Muscle of back (tissue), 13 donors: ENCODE measurements around the gene MAGEA10. TPM values are rescaled to one million over a fixed set of nuclear protein-coding genes. Genes with fewer than 3 reads are reported as not detected.
"Not testable (repeated sequence)": the region's sequence is repeated elsewhere in the genome, so short reads cannot be mapped to it uniquely, and the experiment has no call there.

Source experiments
- DNase-seq, 3 donors: peaks; one replicate each; pipeline versions ENCODE4 v3.0.0 to v3.0.0-alpha.2; 2013
- long read RNA-seq, 9 donors: transcript quantifications; one replicate each; lab custom pipeline, GENCODE V29; 2026
- polyA plus RNA-seq, 10 donors: library from polyadenylated mRNA; unstranded; fragments of 120-200 nt; gene quantifications; one replicate each; pipeline ENCODE4 v1.2.1, GENCODE V29; 2013; ENCODE audit not compliant: insufficient read length in 10 of 10

MAGEA10 gene
- polyA plus RNA-seq: not detected
- long read RNA-seq, donor 1: 0 reads
- long read RNA-seq, donor 2: 0 reads
- long read RNA-seq, donor 3: 0 reads
- long read RNA-seq, donor 4: 0 reads
- long read RNA-seq, donor 5: 0 reads
- long read RNA-seq, donor 6: 0 reads
- long read RNA-seq, donor 7: 0 reads
- long read RNA-seq, donor 8: 0 reads
- long read RNA-seq, donor 9: 0 reads

GRCh38 chrX:152138388-152138784 is at the start of gene MAGEA10:
Gene MAGEA10 (minus strand): TSS chrX:152138577. CDS start chrX:152135620, 2,957 bp downstream.
- no peak for DNase-seq

- DNase-seq: no peak
Measured at GRCh38 chrX:152177497-152178269, 39.3 kb upstream of the MAGEA10 start.

- DNase-seq: no peak
Measured at GRCh38 chrX:152177052-152177451, 38.7 kb upstream of the MAGEA10 start.

GRCh38 chrX:152175892-152176291 is 37.5 kb upstream of the MAGEA10 start:
- DNase-seq: not testable (repeated sequence)

GRCh38 chrX:152173923-152174322 is 35.5 kb upstream of the MAGEA10 start:
- not testable (repeated sequence) for DNase-seq

GRCh38 chrX:152170621-152171020 is 32.2 kb upstream of the MAGEA10 start:
- DNase-seq: peak in 1 of 3 donors; percentile 0

- no peak for DNase-seq
Measured at GRCh38 chrX:152165033-152165743, 26.8 kb upstream of the MAGEA10 start.

- DNase-seq: no peak
Measured at GRCh38 chrX:152157042-152157441, 18.7 kb upstream of the MAGEA10 start.

GRCh38 chrX:152155766-152156310 is 17.5 kb upstream of the MAGEA10 start:
- no peak for DNase-seq

- DNase-seq: no peak
Measured at GRCh38 chrX:152154050-152154449, 15.7 kb upstream of the MAGEA10 start.

GRCh38 chrX:152151256-152151655 is 12.9 kb upstream of the MAGEA10 start:
- no peak for DNase-seq

GRCh38 chrX:152149648-152150047 is 11.3 kb upstream of the MAGEA10 start:
- DNase-seq: no peak

GRCh38 chrX:152139589-152139988 is 1.2 kb upstream of the MAGEA10 start:
- DNase-seq: no peak

- DNase-seq: no peak
Measured at GRCh38 chrX:152137771-152138387, 498 bp downstream of the MAGEA10 start.

GRCh38 chrX:152136312-152136711 is 2.1 kb downstream of the MAGEA10 start:
- DNase-seq: no peak

GRCh38 chrX:152131525-152131924 is 6.9 kb downstream of the MAGEA10 start:
- peak in 1 of 3 donors; percentile 2 for DNase-seq

- DNase-seq: not testable (repeated sequence)
Measured at GRCh38 chrX:152129069-152129844, 9.1 kb downstream of the MAGEA10 start.

- DNase-seq: no peak
Measured at GRCh38 chrX:152117305-152117704, 21.1 kb downstream of the MAGEA10 start.

- DNase-seq: no peak
Measured at GRCh38 chrX:152108527-152108926, 29.9 kb downstream of the MAGEA10 start.

GRCh38 chrX:152103866-152104265 is 34.5 kb downstream of the MAGEA10 start:
- no peak for DNase-seq

- DNase-seq: no peak
Measured at GRCh38 chrX:152086141-152086540, 52.2 kb downstream of the MAGEA10 start.
